Mesenchymal stem cell (in vitro differentiated cells and primary cell): ENCODE data around the gene ABCC2.

Source experiments
- DNase-seq: peaks from one replicate; pipeline ENCODE4 v3.0.0-alpha.2; 2013
- H2AFZ ChIP-seq: one replicate; pipeline ENCODE4 v1.6.1; 2013; ENCODE audit warnings: low read depth, mild to moderate bottlenecking, control low read depth, inconsistent platforms, low read length, moderate library complexity
- H2AK5ac ChIP-seq: 2 replicates; pipeline ENCODE4 v1.6.1; 2013; ENCODE audit warnings: low read length, moderate library complexity, mild to moderate bottlenecking, inconsistent platforms; ENCODE audit not compliant: severe bottlenecking
- H2BK120ac ChIP-seq: one replicate; pipeline ENCODE4 v1.6.1; 2013; ENCODE audit warnings: low read depth, mild to moderate bottlenecking, inconsistent platforms, low read length, moderate library complexity
- H2BK12ac ChIP-seq, 2 experiments: one replicate each; pipeline ENCODE4 v1.6.1; 2013; ENCODE audit warnings: inconsistent platforms in 2 of 2, low read length in 2 of 2, mild to moderate bottlenecking in 2 of 2, moderate library complexity in 2 of 2, control low read depth in 1 of 2
- H2BK15ac ChIP-seq: one replicate; pipeline ENCODE4 v1.6.1; 2013; ENCODE audit warnings: mild to moderate bottlenecking, low read depth, inconsistent platforms; ENCODE audit not compliant: poor library complexity, severe bottlenecking
- H2BK5ac ChIP-seq: 2 replicates; pipeline ENCODE4 v1.6.1; 2013; ENCODE audit warnings: low read depth, mild to moderate bottlenecking, low read length, control low read depth, inconsistent platforms; ENCODE audit not compliant: poor library complexity, severe bottlenecking
- H3K14ac ChIP-seq, 2 experiments: one replicate each; pipeline ENCODE4 v1.6.1; 2013; ENCODE audit warnings: inconsistent platforms in 2 of 2, low read length in 2 of 2, control low read depth in 1 of 2, mild to moderate bottlenecking in 1 of 2, moderate library complexity in 1 of 2
- H3K18ac ChIP-seq, 2 experiments: one replicate each; pipeline ENCODE4 v1.6.1; 2013; ENCODE audit warnings: inconsistent platforms in 2 of 2, low read length in 2 of 2, control low read depth in 1 of 2, low read depth in 1 of 2, mild to moderate bottlenecking in 1 of 2
- H3K23ac ChIP-seq, 2 experiments: one replicate each; pipeline ENCODE4 v1.6.1; 2013; ENCODE audit warnings: inconsistent platforms in 2 of 2, low read length in 2 of 2, mild to moderate bottlenecking in 2 of 2, moderate library complexity in 2 of 2, control low read depth in 1 of 2
- H3K27ac ChIP-seq: 2 replicates; pipeline ENCODE4 v1.5.1; 2013; ENCODE audit warnings: mild to moderate bottlenecking, moderate library complexity, low read length, control low read depth, inconsistent platforms; ENCODE audit not compliant: poor library complexity, severe bottlenecking
- H3K27me3 ChIP-seq, 2 experiments: 2 replicates each; pipeline versions ENCODE4 v1.6.1 to v1.7.0; 2013; ENCODE audit warnings: low read length in 2 of 2, mild to moderate bottlenecking in 2 of 2, moderate library complexity in 2 of 2, control low read depth in 1 of 2, inconsistent platforms in 1 of 2; ENCODE audit not compliant: control insufficient read depth in 1 of 2, insufficient read depth in 1 of 2
- H3K36me3 ChIP-seq, 2 experiments: 2 replicates each; pipeline versions ENCODE4 v1.6.1 to v1.7.0; 2013; ENCODE audit warnings: low read length in 2 of 2, control low read depth in 1 of 2, inconsistent platforms in 1 of 2, low read depth in 1 of 2, mild to moderate bottlenecking in 1 of 2; ENCODE audit not compliant: insufficient read depth in 2 of 2, control insufficient read depth in 1 of 2
- H3K4ac ChIP-seq, 2 experiments: one replicate each; pipeline ENCODE4 v1.6.1; 2013; ENCODE audit warnings: inconsistent platforms in 2 of 2, low read length in 2 of 2, mild to moderate bottlenecking in 2 of 2, moderate library complexity in 2 of 2, control low read depth in 1 of 2, low read depth in 1 of 2
- H3K4me1 ChIP-seq: 2 replicates; pipeline ENCODE4 v1.6.1; 2013; ENCODE audit warnings: low read depth, low read length, control low read depth; ENCODE audit not compliant: control insufficient read depth, insufficient read depth
- H3K4me2 ChIP-seq: 2 replicates; pipeline ENCODE4 v1.6.1; 2013; ENCODE audit warnings: low read length, mild to moderate bottlenecking, inconsistent platforms; ENCODE audit not compliant: poor library complexity, severe bottlenecking
- H3K4me3 ChIP-seq, 2 experiments: 2 replicates each; pipeline versions ENCODE4 v1.5.1 to v1.7.0; 2013; ENCODE audit warnings: low read length in 2 of 2, mild to moderate bottlenecking in 2 of 2, control low read depth in 1 of 2, low read depth in 1 of 2; ENCODE audit not compliant: insufficient read depth in 1 of 2
- H3K79me1 ChIP-seq: replicated peaks from 2 replicates; pipeline ENCODE4 v1.6.1; 2013; ENCODE audit warnings: mild to moderate bottlenecking, control low read depth, low read length, inconsistent platforms; ENCODE audit not compliant: poor library complexity, severe bottlenecking
- H3K9ac ChIP-seq: 2 replicates; pipeline ENCODE4 v1.7.0; 2013; ENCODE audit warnings: mild to moderate bottlenecking, low read length, moderate library complexity
- H3K9me3 ChIP-seq: 2 replicates; pipeline ENCODE4 v1.7.0; 2013; ENCODE audit warnings: mild to moderate bottlenecking, low read length; ENCODE audit not compliant: control insufficient read depth
- H4K8ac ChIP-seq: one replicate; pipeline ENCODE4 v1.6.1; 2013; ENCODE audit warnings: inconsistent platforms, mild to moderate bottlenecking, low read length, moderate library complexity
- H4K91ac ChIP-seq: one replicate; pipeline ENCODE4 v1.6.1; 2013; ENCODE audit warnings: mild to moderate bottlenecking, low read length, inconsistent platforms
- WGBS: methylation state at CpG from one replicate; pipeline ENCODE4 v1.1.7; 2013; ENCODE audit warnings: mixed read lengths; 5-methylcytosine and 5-hydroxymethylcytosine counted together

ABCC2 gene

GRCh38 chr10:99779335-99779734, 3.1 kb upstream of the ABCC2 start:
- peak; percentile 88 for DNase-seq
- peak overlapping the region; percentile 5 for H4K91ac ChIP-seq
- H2BK5ac ChIP-seq = peak overlapping the region; percentile 68
- H3K9ac ChIP-seq = peak overlapping the region; percentile 93
- H2BK12ac ChIP-seq = peak overlapping the region in 1 of 2 experiments; percentile 78
- peak overlapping the region; percentile 19 to 95 for H3K4ac ChIP-seq
- H3K9me3 ChIP-seq = no peaks in the 10 kb centered on the region
- no peaks in the 10 kb centered on the region for H3K27me3 ChIP-seq
- H4K8ac ChIP-seq = peak overlapping the region; percentile 8
- WGBS = 0% methylated on average over 2 of the region's 4 CpGs
- peaks cover 14% of the 10 kb centered on the region for H3K4me1 ChIP-seq
- H2BK120ac ChIP-seq = peak overlapping the region; percentile 43
- no peaks in the 10 kb centered on the region for H3K79me1 ChIP-seq
- H3K27ac ChIP-seq = peak overlapping the region; percentile 91
- peak overlapping the region in 1 of 2 experiments; percentile 48 for H3K4me3 ChIP-seq
- no peak overlapping the region for H3K23ac ChIP-seq
- peak overlapping the region; percentile 39 for H3K4me2 ChIP-seq
- no peak overlapping the region for H2BK15ac ChIP-seq
- H2AK5ac ChIP-seq = no peak overlapping the region
- H3K36me3 ChIP-seq = no peaks in the 10 kb centered on the region
- H3K18ac ChIP-seq = peak overlapping the region; percentile 37 to 87
- no peak overlapping the region for H3K14ac ChIP-seq
- peak overlapping the region; percentile 14 for H2AFZ ChIP-seq

DNA sequence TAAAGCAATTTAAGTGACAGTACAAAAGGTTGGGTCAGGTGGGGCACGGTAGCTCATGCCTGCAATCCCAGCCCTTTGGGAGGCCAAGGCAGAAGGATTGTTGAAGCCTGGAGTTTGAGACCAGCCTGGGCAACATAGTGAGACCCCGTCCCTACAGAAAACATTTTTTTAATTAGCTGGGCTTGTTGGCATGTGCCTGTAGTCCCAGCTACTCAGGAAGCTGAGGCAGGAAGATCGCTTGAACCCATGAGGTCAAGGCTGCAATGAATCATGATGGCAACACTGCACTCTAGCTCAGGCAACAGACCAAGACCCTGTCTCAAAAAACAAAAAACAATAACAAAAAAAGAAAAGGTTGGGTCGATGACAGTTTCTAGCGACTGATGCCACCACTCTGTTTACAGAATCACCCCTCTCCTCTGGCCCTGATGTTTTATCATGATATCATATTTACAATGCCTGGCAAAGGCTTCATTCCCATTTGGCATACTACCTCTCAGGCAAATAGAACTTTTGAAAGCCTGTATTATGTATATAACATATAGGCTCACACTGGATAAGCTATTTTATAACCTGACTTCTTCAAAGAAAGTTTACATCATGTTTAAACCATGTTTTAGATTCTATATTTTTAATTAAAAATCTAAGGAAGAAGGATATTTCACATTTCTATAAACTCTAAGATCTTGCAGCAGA, 558 bp upstream of the ABCC2 start:
- Histone ChIP-seq H3K27ac (no peak overlapping the region), H3K18ac (peak overlapping the region in 1 of 2 experiments; percentile 28), H2BK5ac (no peak overlapping the region), H3K36me3 (no peaks in the 10 kb centered on the region), H3K27me3 (no peaks in the 10 kb centered on the region), H4K8ac (no peak overlapping the region), H3K4me1 (peaks cover 18% of the 10 kb centered on the region), H2BK120ac (no peak overlapping the region), H2AK5ac (no peak overlapping the region), H3K4me3 (no peak overlapping the region), H2AFZ (no peak overlapping the region), H2BK15ac (peak overlapping the region; percentile 9), H3K4ac (peak overlapping the region in 1 of 2 experiments; percentile 79), H3K9ac (peak overlapping the region; percentile 93), H3K9me3 (no peaks in the 10 kb centered on the region), H3K14ac (no peak overlapping the region), H4K91ac (no peak overlapping the region), H3K4me2 (no peak overlapping the region), H3K79me1 (no peaks in the 10 kb centered on the region), H2BK12ac (peak overlapping the region; percentile 67 to 86), H3K23ac (peak overlapping the region in 1 of 2 experiments; percentile 59)
- WGBS = 80% methylated on average over 5 of the region's 5 CpGs
- DNase-seq = no peak

DNA sequence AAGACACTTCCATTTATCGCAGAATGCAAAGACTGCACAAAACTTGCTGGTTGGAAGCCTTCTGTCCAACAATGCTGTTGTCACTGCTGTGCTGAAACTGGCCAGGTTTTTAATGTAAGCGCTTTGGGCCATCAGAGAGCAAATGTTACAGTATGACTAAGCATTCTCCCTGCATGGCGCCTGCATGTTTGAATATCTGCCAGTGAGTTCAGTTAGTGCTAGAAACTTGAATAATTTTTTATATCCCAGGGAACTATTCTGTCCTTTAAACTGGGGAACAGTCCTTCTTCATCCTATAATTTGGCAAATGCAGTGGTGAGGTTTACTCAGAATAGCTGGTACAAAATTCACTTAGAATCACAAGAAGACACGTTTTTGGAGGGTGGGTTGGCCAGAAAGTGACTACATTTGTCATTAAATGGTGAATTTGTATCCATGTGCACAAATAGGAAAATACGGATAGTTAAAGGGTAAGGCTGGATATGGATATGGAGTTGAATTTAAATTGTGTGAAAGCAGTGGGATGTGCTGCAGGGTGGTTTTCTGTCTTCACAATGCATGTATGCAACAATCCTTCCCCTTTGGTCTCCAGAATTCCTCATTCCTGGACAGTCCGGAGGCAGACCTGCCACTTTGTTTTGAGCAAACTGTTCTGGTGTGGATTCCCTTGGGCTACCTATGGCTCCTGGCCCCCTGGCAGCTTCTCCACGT, 1.7 kb downstream of the ABCC2 start:
- 77% methylated on average over 6 of the region's 7 CpGs for WGBS
- Histone ChIP-seq H3K9ac (peak overlapping the region; percentile 63), H2BK15ac (peak overlapping the region; percentile 48), H3K27ac (peak overlapping the region; percentile 76), H3K9me3 (no peaks in the 10 kb centered on the region), H3K4me1 (peaks cover 15% of the 10 kb centered on the region), H4K8ac (peak overlapping the region; percentile 24), H3K23ac (no peak overlapping the region), H3K36me3 (no peaks in the 10 kb centered on the region), H3K4me3 (peak overlapping the region in 1 of 2 experiments; percentile 13), H2AFZ (no peak overlapping the region), H3K18ac (peak overlapping the region; percentile 58 to 76), H2BK120ac (no peak overlapping the region), H2BK5ac (no peak overlapping the region), H3K4me2 (no peak overlapping the region), H3K4ac (no peak overlapping the region), H2AK5ac (no peak overlapping the region), H3K14ac (no peak overlapping the region), H2BK12ac (peak overlapping the region in 1 of 2 experiments; percentile 79), H3K79me1 (no peaks in the 10 kb centered on the region), H4K91ac (peak overlapping the region; percentile 30), H3K27me3 (no peaks in the 10 kb centered on the region)
- peak; percentile 72 for DNase-seq

- Histone ChIP-seq H2AFZ (no peak overlapping the region), H2BK15ac (no peak overlapping the region), H3K18ac (peak overlapping the region; percentile 58 to 75), H3K4ac (no peak overlapping the region), H2BK120ac (peak overlapping the region; percentile 15), H3K4me3 (peak overlapping the region in 1 of 2 experiments; percentile 34), H3K27me3 (no peaks in the 10 kb centered on the region), H2AK5ac (no peak overlapping the region), H4K91ac (peak overlapping the region; percentile 34), H3K23ac (no peak overlapping the region), H3K36me3 (no peaks in the 10 kb centered on the region), H2BK12ac (peak overlapping the region; percentile 40 to 79), H3K4me1 (peaks cover 13% of the 10 kb centered on the region), H3K27ac (peak overlapping the region; percentile 76), H3K9me3 (no peaks in the 10 kb centered on the region), H3K9ac (peak overlapping the region; percentile 63), H3K4me2 (no peak overlapping the region), H4K8ac (no peak overlapping the region), H3K14ac (no peak overlapping the region), H3K79me1 (no peaks in the 10 kb centered on the region), H2BK5ac (no peak overlapping the region)
- 61% methylated on average over 6 of the region's 6 CpGs for WGBS
- no peak for DNase-seq
Observed at GRCh38 chr10:99784727-99785441, 2.4 kb downstream of the ABCC2 start.
